ENCODE results near the gene ELAC2.

The ELAC2 gene

GRCh38 chr17:12955521-12955920 is 62.3 kb downstream of the ELAC2 start:
- DNase-seq (no peak), ATAC-seq (no peak)

GRCh38 chr17:12953156-12953555 is 64.7 kb downstream of the ELAC2 start:
- DNase-seq (no peak), ATAC-seq (no peak)

GRCh38 chr17:12952012-12952411 is 65.8 kb downstream of the ELAC2 start:
- ATAC-seq: no peak

GRCh38 chr17:12947047-12947446 is 70.8 kb downstream of the ELAC2 start:
- ATAC-seq (no peak), DNase-seq (no peak)

More at GRCh38 chr17:12952012-12952411, 65.8 kb downstream of the ELAC2 start:
- no peak for DNase-seq
